ENCODE results near the gene POLR2E.
A peak's percentile ranks its signal among the peaks of the same experiment; 100 is the strongest.

The POLR2E gene

DNA sequence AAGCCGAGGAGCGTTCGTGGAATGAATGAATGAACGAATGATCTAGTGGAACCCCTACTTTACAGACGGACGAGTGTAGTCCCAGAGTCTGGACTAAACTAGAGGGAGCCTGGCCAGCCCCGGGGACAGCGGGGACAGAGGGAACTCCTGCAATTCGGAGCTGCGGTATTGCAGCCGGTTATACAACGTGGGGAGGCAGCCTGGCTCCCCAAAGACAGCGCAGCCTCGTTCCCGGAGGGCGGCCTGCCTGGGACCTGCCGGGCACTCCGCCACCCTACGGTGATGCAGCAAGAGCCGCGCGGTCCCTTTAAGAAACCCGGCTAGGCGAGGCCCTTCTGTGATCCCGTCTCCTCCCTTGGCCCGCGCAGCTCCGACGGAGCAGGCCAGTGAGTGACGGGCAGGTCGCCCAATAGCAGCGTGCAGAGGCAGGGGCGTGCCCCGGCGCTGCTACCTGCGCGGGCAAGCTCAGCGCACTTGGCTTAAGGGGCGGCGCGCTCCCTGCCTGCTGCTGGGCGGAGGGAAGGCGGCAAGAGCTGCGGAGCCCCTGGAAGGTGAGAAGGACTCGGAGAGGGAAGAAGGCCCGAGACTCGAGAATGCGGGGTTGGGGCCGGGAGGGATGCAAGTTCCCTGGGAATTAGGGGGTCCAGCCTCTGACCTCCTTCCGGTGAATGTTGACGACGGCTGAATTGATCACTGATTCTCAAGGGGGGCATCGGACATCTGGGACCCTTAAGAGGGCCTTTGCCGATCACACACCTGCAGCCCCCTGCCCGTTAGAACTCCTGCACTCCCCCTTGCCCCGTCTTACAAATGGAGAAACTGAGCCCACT is 55.3 kb downstream of the POLR2E start, which contains the start of gene ABCA7:
Gene ABCA7, plus strand, starts transcription at position 462 of the 830 bp plus-strand sequence. CDS start 1,255 bp downstream, outside the sequence.
- Histone ChIP-seq H3K27ac (ENCODE audit: low read depth, low read length) (peak within 1 kb of the TSS; percentile 72), H3K36me3 (ENCODE audit: control insufficient read depth, insufficient read depth, low read length) (peaks cover 36% of the 10 kb centered on the region), H3K4me3 (ENCODE audit: low read depth, low read length) (peak within 1 kb of the TSS; percentile 74), H3K9me3 (ENCODE audit: control insufficient read depth, insufficient read depth, low read length) (no peaks in the 10 kb centered on the region), H3K27me3 (ENCODE audit: control insufficient read depth, insufficient read depth, low read length) (no peaks in the 10 kb centered on the region), H3K9ac (ENCODE audit: low read depth, low read length) (peak within 1 kb of the TSS; percentile 48), H3K4me1 (ENCODE audit: control insufficient read depth, insufficient read depth, low read length) (0 out of 2 replicates have a peak, but pooled peaks cover 6% of the 10 kb centered on the region)

GRCh38 chr19:1038978-1039645 is 56.1 kb downstream of the POLR2E start:
- peak overlapping the region; percentile 34; the same call in 1 of the 2 replicates for H3K4me3 ChIP-seq (ENCODE audit: low read depth, low read length)
- peak overlapping the region; percentile 72 for H3K27ac ChIP-seq (ENCODE audit: low read depth, low read length)

DNA sequence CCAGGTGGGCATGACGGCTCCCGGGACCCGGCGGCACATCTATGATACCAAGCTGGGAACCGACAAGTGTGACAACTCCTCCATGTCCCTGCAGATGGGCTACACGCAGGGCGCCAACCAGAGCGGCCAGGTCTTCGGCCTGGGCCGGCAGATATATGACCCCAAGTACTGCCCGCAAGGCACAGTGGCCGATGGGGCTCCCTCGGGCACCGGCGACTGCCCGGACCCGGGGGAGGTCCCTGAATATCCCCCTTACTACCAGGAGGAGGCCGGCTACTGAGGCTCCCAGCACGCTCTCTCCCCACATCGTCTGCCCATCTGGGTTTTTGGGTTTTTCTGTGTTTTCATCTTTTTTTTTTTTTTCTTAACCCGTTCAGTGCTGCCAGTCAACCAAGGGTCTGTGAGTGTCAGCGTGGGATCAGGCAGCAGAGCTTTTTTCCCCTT is 57.5 kb downstream of the POLR2E start:
- Histone ChIP-seq H3K36me3 (ENCODE audit: control insufficient read depth, insufficient read depth, low read length) (peaks cover 44% of the 10 kb centered on the region), H3K4me3 (ENCODE audit: low read depth, low read length) (no peak overlapping the region), H3K27ac (ENCODE audit: low read depth, low read length) (no peak overlapping the region), H3K9me3 (ENCODE audit: control insufficient read depth, insufficient read depth, low read length) (no peaks in the 10 kb centered on the region), H3K27me3 (ENCODE audit: control insufficient read depth, insufficient read depth, low read length) (no peaks in the 10 kb centered on the region), H3K4me1 (ENCODE audit: control insufficient read depth, insufficient read depth, low read length) (0 out of 2 replicates have a peak, but pooled peaks cover 6% of the 10 kb centered on the region), H3K9ac (ENCODE audit: low read depth, low read length) (no peak overlapping the region)

More at GRCh38 chr19:1038978-1039645, 56.1 kb downstream of the POLR2E start:
- Histone ChIP-seq H3K36me3 (ENCODE audit: control insufficient read depth, insufficient read depth, low read length) (peaks cover 36% of the 10 kb centered on the region), H3K4me1 (ENCODE audit: control insufficient read depth, insufficient read depth, low read length) (0 out of 2 replicates have a peak, but pooled peaks cover 6% of the 10 kb centered on the region), H3K9ac (ENCODE audit: low read depth, low read length) (peak overlapping the region; percentile 5; the same call in 1 of the 2 replicates), H3K9me3 (ENCODE audit: control insufficient read depth, insufficient read depth, low read length) (no peaks in the 10 kb centered on the region), H3K27me3 (ENCODE audit: control insufficient read depth, insufficient read depth, low read length) (no peaks in the 10 kb centered on the region)
